ENCODE data around the gene FURIN. TPM values are rescaled to one million over a fixed set of nuclear protein-coding genes. Genes with fewer than 3 reads are reported as not detected.

FURIN gene
- total and polyA plus RNA-seq, 9 of the 15 experiments (the other 6 are each of a cell fraction or from before 2014, with no cell fraction given), result 0.92 to 99.9 (median 34.8) TPM

DNA sequence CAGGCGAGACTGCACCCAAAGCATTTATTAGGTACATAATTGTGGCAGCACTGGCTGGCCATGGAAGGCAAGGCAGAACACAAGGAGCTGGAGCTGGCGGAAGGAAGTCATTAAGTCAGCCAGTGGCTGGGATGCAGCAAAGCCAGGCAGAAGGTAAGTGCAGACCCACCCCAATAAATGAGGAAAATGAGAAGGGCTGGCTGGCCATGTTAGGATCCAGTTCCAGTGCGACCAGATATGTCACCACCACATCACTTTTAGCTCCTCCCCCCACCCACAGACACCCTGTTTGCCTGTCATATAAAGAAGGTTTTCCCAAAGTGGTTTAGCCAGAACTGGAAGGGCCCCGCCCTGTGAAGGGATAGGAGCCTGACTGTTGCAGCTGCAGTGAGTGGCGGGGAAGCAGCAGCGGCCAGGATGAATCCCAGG, at the start of gene FURIN (continued):
- peak; percentile 12; the same call in 1 of the 2 replicates for TF ChIP-seq JUND (IDR thresholded peaks at IDR 0.05; ENCODE audit: borderline replicate concordance, low read depth, low read length)
- no peak; the same call in 2 of the 3 replicates for TF ChIP-seq JUND (tag; IDR thresholded peaks at IDR 0.05; ENCODE audit: borderline replicate concordance, low read depth, low read length)
- TF ChIP-seq EP300 (IDR thresholded peaks at IDR 0.05; ENCODE audit: low read length), result no peak; the same call in 1 of the 2 replicates
- TF ChIP-seq TCF7L2 (IDR thresholded peaks at IDR 0.05; ENCODE audit: low read depth, low read length), result no peak
- TF ChIP-seq, protein P1, sequence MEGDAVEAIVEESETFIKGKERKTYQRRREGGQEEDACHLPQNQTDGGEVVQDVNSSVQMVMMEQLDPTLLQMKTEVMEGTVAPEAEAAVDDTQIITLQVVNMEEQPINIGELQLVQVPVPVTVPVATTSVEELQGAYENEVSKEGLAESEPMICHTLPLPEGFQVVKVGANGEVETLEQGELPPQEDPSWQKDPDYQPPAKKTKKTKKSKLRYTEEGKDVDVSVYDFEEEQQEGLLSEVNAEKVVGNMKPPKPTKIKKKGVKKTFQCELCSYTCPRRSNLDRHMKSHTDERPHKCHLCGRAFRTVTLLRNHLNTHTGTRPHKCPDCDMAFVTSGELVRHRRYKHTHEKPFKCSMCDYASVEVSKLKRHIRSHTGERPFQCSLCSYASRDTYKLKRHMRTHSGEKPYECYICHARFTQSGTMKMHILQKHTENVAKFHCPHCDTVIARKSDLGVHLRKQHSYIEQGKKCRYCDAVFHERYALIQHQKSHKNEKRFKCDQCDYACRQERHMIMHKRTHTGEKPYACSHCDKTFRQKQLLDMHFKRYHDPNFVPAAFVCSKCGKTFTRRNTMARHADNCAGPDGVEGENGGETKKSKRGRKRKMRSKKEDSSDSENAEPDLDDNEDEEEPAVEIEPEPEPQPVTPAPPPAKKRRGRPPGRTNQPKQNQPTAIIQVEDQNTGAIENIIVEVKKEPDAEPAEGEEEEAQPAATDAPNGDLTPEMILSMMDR (IDR thresholded peaks at IDR 0.05 in 2 of 3, conservative IDR thresholded peaks at IDR 0.05 in 1 of 3; ENCODE audit: insufficient read depth in 2 of 3, low read depth in 1 of 3, low read length in 3 of 3), result no peak
- TF ChIP-seq CEBPB (tag; IDR thresholded peaks at IDR 0.05), result no peak
- TF ChIP-seq CAMTA2 (CRISPR knock-in tag; conservative IDR thresholded peaks at IDR 0.05), result no peak
- no peak for TF ChIP-seq KAT8 (IDR thresholded peaks at IDR 0.05; ENCODE audit: low read depth)
- TF ChIP-seq CREM (IDR thresholded peaks at IDR 0.05; ENCODE audit: low read depth), result peak; percentile 23; the same call in 1 of the 2 replicates
- TF ChIP-seq, protein P2, sequence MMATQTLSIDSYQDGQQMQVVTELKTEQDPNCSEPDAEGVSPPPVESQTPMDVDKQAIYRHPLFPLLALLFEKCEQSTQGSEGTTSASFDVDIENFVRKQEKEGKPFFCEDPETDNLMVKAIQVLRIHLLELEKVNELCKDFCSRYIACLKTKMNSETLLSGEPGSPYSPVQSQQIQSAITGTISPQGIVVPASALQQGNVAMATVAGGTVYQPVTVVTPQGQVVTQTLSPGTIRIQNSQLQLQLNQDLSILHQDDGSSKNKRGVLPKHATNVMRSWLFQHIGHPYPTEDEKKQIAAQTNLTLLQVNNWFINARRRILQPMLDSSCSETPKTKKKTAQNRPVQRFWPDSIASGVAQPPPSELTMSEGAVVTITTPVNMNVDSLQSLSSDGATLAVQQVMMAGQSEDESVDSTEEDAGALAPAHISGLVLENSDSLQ (IDR thresholded peaks at IDR 0.05), result peak; percentile 82
- TF ChIP-seq, protein P3, sequence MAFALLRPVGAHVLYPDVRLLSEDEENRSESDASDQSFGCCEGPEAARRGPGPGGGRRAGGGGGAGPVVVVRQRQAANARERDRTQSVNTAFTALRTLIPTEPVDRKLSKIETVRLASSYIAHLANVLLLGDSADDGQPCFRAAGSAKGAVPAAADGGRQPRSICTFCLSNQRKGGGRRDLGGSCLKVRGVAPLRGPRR (CRISPR knock-in tag; IDR thresholded peaks at IDR 0.05), result no peak
- TF ChIP-seq, protein P4, sequence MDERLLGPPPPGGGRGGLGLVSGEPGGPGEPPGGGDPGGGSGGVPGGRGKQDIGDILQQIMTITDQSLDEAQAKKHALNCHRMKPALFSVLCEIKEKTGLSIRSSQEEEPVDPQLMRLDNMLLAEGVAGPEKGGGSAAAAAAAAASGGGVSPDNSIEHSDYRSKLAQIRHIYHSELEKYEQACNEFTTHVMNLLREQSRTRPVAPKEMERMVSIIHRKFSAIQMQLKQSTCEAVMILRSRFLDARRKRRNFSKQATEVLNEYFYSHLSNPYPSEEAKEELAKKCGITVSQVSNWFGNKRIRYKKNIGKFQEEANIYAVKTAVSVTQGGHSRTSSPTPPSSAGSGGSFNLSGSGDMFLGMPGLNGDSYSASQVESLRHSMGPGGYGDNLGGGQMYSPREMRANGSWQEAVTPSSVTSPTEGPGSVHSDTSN (CRISPR knock-in tag; IDR thresholded peaks at IDR 0.05; ENCODE audit: low read depth), result no peak
- TF ChIP-seq, protein P4 (tag; conservative IDR thresholded peaks at IDR 0.05; ENCODE audit: low read depth), result peak; percentile 55; the same call in 1 of the 2 replicates
- no peak for TF ChIP-seq TSC22D4 (tag; IDR thresholded peaks at IDR 0.05)
- 0 out of 2 replicates have a peak, but pooled peaks have one; percentile 21 for TF ChIP-seq POLR2A (conservative IDR thresholded peaks at IDR 0.05)
- TF ChIP-seq HNRNPL (IDR thresholded peaks at IDR 0.05; ENCODE audit: low read depth, low read length), result no peak
- no peak for TF ChIP-seq ZNF253 (CRISPR knock-in tag; conservative IDR thresholded peaks at IDR 0.05)
- TF ChIP-seq ZNF586 (CRISPR knock-in tag; conservative IDR thresholded peaks at IDR 0.05), result no peak
- TF ChIP-seq TEAD4 (IDR thresholded peaks at IDR 0.05; ENCODE audit: low read length), result peak; percentile 23; the same call in 1 of the 2 replicates
- TF ChIP-seq TEAD4 (CRISPR knock-in tag; IDR thresholded peaks at IDR 0.05; ENCODE audit: borderline replicate concordance), result no peak
- no peak for TF ChIP-seq WHSC1 (IDR thresholded peaks at IDR 0.05; ENCODE audit: low read length)
- TF ChIP-seq, protein P5, sequence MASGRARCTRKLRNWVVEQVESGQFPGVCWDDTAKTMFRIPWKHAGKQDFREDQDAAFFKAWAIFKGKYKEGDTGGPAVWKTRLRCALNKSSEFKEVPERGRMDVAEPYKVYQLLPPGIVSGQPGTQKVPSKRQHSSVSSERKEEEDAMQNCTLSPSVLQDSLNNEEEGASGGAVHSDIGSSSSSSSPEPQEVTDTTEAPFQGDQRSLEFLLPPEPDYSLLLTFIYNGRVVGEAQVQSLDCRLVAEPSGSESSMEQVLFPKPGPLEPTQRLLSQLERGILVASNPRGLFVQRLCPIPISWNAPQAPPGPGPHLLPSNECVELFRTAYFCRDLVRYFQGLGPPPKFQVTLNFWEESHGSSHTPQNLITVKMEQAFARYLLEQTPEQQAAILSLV (tag; IDR thresholded peaks at IDR 0.05), result no peak
- TF ChIP-seq MTA1 (IDR thresholded peaks at IDR 0.05; ENCODE audit: borderline replicate concordance), result no peak
- no peak for TF ChIP-seq STAT5B (CRISPR knock-in tag; IDR thresholded peaks at IDR 0.05)
- no peak for TF ChIP-seq XRCC3 (IDR thresholded peaks at IDR 0.05)
- TF ChIP-seq MCM2 (IDR thresholded peaks at IDR 0.05; ENCODE audit: low read depth), result no peak

Measured in K562 (cell line).